ENCODE measurements around the gene PPP1R10.
"Not testable (repeated sequence)": the region's sequence is repeated elsewhere in the genome, so short reads cannot be mapped to it uniquely, and the experiment has no call there.

The PPP1R10 gene

GRCh38 chr6:30616811-30617564 lies at the start of gene PPP1R10:
Gene PPP1R10, minus strand, starts transcription at chr6:30617243. Its CDS starts 7,299 bp downstream, at chr6:30609944.
- peaks cover 15% of the 10 kb centered on the region for H3K4me1 ChIP-seq (ENCODE audit: insufficient read depth, poor library complexity, severe bottlenecking)
- H3K36me3 ChIP-seq (ENCODE audit: low read depth): peaks cover 55% of the 10 kb centered on the region
- H3K9me3 ChIP-seq (ENCODE audit: severe bottlenecking): no peaks in the 10 kb centered on the region
- no peaks in the 10 kb centered on the region for H3K27me3 ChIP-seq (ENCODE audit: insufficient read depth, poor library complexity, severe bottlenecking)
- DNase-seq (ENCODE audit: low spot score) (peak; percentile 99), ATAC-seq (ENCODE audit: low read depth) (peak; percentile 71)
- TF ChIP-seq CTCF (IDR thresholded peaks at IDR 0.05; ENCODE audit: poor library complexity, severe bottlenecking): no peak
- peak within 1 kb of the TSS; percentile 82 for H3K27ac ChIP-seq (ENCODE audit: poor library complexity, severe bottlenecking)
- H3K4me3 ChIP-seq (ENCODE audit: severe bottlenecking): peak within 1 kb of the TSS; percentile 58

DNA sequence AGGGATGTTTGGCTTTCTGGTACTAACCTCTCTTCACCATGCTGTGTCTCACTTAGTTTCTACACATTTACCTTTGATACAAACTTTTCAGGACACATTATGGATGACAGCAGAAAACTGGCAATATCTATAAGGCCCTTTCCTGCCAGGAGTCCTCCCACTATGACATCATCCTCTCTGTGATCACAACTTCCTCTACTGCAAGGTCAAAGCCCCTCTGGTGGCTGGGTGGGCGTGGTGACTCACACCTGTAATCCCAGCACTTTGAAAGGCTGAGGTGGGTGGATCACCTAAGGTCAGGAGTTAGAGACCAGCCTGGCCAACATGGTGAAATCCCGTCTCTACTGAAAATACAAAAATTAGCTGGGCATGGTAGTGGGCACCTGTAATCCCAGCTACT lies 49.3 kb upstream of the PPP1R10 start:
- not testable (repeated sequence) for DNase-seq (ENCODE audit: low spot score); H3K27ac ChIP-seq (ENCODE audit: poor library complexity, severe bottlenecking); H3K4me3 ChIP-seq (ENCODE audit: severe bottlenecking); H3K9me3 ChIP-seq (ENCODE audit: severe bottlenecking); H3K27me3 ChIP-seq (ENCODE audit: insufficient read depth, poor library complexity, severe bottlenecking); ATAC-seq (ENCODE audit: low read depth); H3K4me1 ChIP-seq (ENCODE audit: insufficient read depth, poor library complexity, severe bottlenecking)
- peaks cover 88% of the 10 kb centered on the region for H3K36me3 ChIP-seq (ENCODE audit: low read depth)

DNA sequence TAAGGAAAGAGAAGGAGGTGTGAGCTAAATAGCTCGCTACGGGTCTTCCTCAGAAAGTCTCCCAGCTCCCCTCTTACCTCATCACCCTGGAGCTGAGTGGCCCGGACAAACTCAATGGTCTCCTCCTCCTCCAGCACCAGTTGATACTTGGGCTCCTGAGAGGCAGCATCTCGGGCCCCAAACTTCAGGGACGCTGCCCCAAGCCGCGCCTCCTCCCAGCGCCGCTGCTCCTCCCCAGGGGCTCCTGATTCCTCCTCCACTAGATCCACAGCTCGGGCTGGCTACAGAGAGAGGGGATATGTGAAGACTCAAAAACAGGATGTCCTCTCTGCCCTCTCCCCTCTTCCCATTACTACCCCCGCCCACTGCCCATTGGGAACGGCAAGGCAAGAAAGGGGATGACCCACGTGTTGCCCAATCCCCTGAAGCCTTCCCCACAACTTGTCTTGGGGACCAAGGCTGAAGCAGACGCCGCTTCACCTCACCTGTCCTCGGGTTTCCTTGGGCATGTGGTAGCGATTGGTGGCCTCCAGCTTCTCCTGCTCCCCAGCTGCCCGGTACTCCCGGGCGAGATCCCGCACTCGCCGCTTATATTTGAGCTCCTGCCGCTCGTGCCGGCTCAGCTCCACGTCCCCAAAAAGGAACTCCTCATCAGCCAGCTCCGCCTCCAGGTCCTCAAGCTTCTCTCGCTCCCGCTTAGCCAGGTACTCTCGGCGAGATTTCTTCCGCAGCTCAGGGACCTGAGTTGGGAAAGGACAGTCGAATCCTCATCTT lies 48.1 kb upstream of the PPP1R10 start:
- Histone ChIP-seq H3K27me3 (ENCODE audit: insufficient read depth, poor library complexity, severe bottlenecking) (no peaks in the 10 kb centered on the region), H3K4me3 (ENCODE audit: severe bottlenecking) (no peak overlapping the region), H3K9me3 (ENCODE audit: severe bottlenecking) (no peaks in the 10 kb centered on the region), H3K4me1 (ENCODE audit: insufficient read depth, poor library complexity, severe bottlenecking) (no peaks in the 10 kb centered on the region), H3K36me3 (ENCODE audit: low read depth) (peaks cover 89% of the 10 kb centered on the region), H3K27ac (ENCODE audit: poor library complexity, severe bottlenecking) (no peak overlapping the region)
- ATAC-seq (ENCODE audit: low read depth) (no peak), DNase-seq (ENCODE audit: low spot score) (no peak)
- no peak for TF ChIP-seq CTCF (IDR thresholded peaks at IDR 0.05; ENCODE audit: poor library complexity, severe bottlenecking)

GRCh38 chr6:30657922-30658321 lies 40.9 kb upstream of the PPP1R10 start:
- not testable (repeated sequence) for H3K9me3 ChIP-seq (ENCODE audit: severe bottlenecking); ATAC-seq (ENCODE audit: low read depth); H3K27ac ChIP-seq (ENCODE audit: poor library complexity, severe bottlenecking); DNase-seq (ENCODE audit: low spot score); H3K27me3 ChIP-seq (ENCODE audit: insufficient read depth, poor library complexity, severe bottlenecking); H3K4me1 ChIP-seq (ENCODE audit: insufficient read depth, poor library complexity, severe bottlenecking); H3K4me3 ChIP-seq (ENCODE audit: severe bottlenecking)
- peaks cover 92% of the 10 kb centered on the region for H3K36me3 ChIP-seq (ENCODE audit: low read depth)

DNA sequence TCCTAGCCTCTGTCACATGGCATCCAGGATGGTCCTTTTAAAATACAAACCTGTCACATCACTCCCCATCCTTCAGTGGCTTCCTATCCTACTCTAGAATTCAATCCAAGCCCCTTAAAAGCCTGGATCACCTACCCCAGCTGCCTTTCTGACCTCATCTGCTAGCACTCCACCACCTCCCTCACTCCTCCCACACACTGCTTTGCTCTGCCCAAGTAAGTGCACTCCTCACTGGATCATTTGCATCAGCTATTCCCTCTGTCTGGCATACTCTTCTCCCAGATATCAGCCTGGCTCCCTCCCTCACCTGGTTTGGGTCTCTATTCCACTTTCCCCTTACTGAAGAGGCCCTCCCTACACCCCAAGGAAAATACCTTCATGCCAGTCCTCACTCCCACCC lies 40.4 kb upstream of the PPP1R10 start:
- Histone ChIP-seq H3K27me3 (ENCODE audit: insufficient read depth, poor library complexity, severe bottlenecking) (no peaks in the 10 kb centered on the region), H3K4me1 (ENCODE audit: insufficient read depth, poor library complexity, severe bottlenecking) (no peaks in the 10 kb centered on the region), H3K9me3 (ENCODE audit: severe bottlenecking) (no peaks in the 10 kb centered on the region), H3K4me3 (ENCODE audit: severe bottlenecking) (no peak overlapping the region), H3K36me3 (ENCODE audit: low read depth) (peaks cover 92% of the 10 kb centered on the region), H3K27ac (ENCODE audit: poor library complexity, severe bottlenecking) (no peak overlapping the region)
- TF ChIP-seq CTCF (IDR thresholded peaks at IDR 0.05; ENCODE audit: poor library complexity, severe bottlenecking): no peak
- DNase-seq (ENCODE audit: low spot score): no peak
- ATAC-seq (ENCODE audit: low read depth): no peak
